Right cardiac atrium (tissue), 5 donors: ENCODE results near the gene PLEKHD1. TPM values are rescaled to one million over a fixed set of nuclear protein-coding genes. Genes with fewer than 3 reads are reported as not detected.
A peak's percentile ranks its signal among the peaks of the same experiment; 100 is the strongest.
"Not testable (repeated sequence)": the region's sequence is repeated elsewhere in the genome, so short reads cannot be mapped to it uniquely, and the experiment has no call there.

Experiments used
- ATAC-seq, 2 donors: fragments of 200-7000 bp; cut with Tn5 transposase; one replicate each; pipeline versions ENCODE4 v1.8.0 to v1.9.1; 2020; ENCODE audit warnings: moderate library complexity in 2 of 2, mild to moderate bottlenecking in 1 of 2
- DNase-seq, 3 donors: peaks; one replicate each; pipeline ENCODE4 v3.0.0-alpha.2; 2020
- H3K27ac ChIP-seq: one replicate; pipeline ENCODE4 v1.5.1; 2013; ENCODE audit warnings: mild to moderate bottlenecking, low read length, control low read depth, moderate library complexity
- H3K27me3 ChIP-seq: one replicate; pipeline ENCODE4 v1.6.1; 2013; ENCODE audit not compliant: control insufficient read depth, insufficient read depth
- H3K4me1 ChIP-seq: one replicate; pipeline ENCODE4 v1.6.1; 2013; ENCODE audit warnings: low read length; ENCODE audit not compliant: control insufficient read depth, insufficient read depth
- H3K4me3 ChIP-seq: one replicate; pipeline ENCODE4 v1.5.1; 2013; ENCODE audit warnings: low read length, control low read depth
- H3K9me3 ChIP-seq: one replicate; pipeline ENCODE4 v1.6.1; 2013; ENCODE audit warnings: low read length; ENCODE audit not compliant: control insufficient read depth
- WGBS: extraction: QIAGEN DNeasy Blood & Tissue Kit; methylation state at CpG from one replicate; pipeline ENCODE4 v1.1.7; 2013; 5-methylcytosine and 5-hydroxymethylcytosine counted together
- intact Hi-C, 4 donors: fragments of 100-400 bp; cut with DNase I; formaldehyde crosslinking; loops; one replicate each; pipeline versions ENCODE4 v1.11.0 to v1.14.0; 2022 to 2023
- polyA plus RNA-seq: library from polyadenylated mRNA; stranded (reverse); fragments of 200-250 nt; gene quantifications from one replicate; pipeline ENCODE4 v1.2.3, GENCODE V29; 2013
- total RNA-seq, 4 donors: library from RNA; stranded (reverse); fragmentation: NEBNext Ultra II Directional; extraction: Animal tissue kit (Norgen Biotek cat#: 25700); gene quantifications; one replicate each; pipeline ENCODE4 v1.2.1, GENCODE V29; 2021
- donor health status: healthy with polysubstance abuse.
- donor health status: DM: no; HTN: yes; CAD: no.
- donor health status: DM: no; HTN: no; CAD: no.
- donor health status: DM: no; HTN: yes; CAD: no; lungs with severe emphysema.
- donor health status: DM: yes; HTN: yes; CAD: no.

The PLEKHD1 gene
- total and polyA plus RNA-seq, 5 donors: 0.06 to 0.20 (median 0.08) TPM

DNA sequence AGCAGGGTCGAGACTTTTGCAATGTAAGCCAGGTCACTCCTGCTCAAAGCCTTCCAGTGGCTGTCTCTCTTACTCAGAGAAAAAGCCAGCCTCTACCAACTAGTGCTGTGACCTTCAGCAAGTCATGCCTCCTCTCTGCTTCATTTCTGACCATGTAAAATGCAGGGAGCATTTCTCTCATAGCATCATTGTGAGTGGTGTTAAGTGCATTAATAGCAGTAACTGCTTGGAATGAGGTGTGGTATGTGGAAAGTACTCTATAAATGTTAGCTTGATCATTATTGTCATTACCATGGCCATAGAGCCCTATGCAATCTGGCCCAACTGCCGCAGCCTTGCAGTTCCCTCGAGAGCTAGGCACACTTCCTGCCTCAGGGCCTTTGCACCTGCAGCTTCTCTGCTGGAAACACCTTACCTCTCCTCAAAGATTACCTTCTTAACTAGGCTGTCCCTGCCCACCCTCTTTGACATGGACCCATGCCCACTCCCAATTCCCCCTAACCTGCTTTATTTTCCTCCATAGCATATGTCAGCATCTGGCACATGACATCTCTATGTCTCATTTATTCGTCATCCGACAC lies 10.9 kb downstream of the PLEKHD1 start:
- intact Hi-C loops: no loop called here
- ATAC-seq: no peak
- no peak for DNase-seq
- no peak overlapping the region for H3K27ac ChIP-seq
- WGBS: 86% methylated on average over 5 of the region's 5 CpGs
- no peaks in the 10 kb centered on the region for H3K9me3 ChIP-seq
- no peak overlapping the region for H3K4me3 ChIP-seq
- H3K27me3 ChIP-seq: no peaks in the 10 kb centered on the region
- H3K4me1 ChIP-seq: no peaks in the 10 kb centered on the region

DNA sequence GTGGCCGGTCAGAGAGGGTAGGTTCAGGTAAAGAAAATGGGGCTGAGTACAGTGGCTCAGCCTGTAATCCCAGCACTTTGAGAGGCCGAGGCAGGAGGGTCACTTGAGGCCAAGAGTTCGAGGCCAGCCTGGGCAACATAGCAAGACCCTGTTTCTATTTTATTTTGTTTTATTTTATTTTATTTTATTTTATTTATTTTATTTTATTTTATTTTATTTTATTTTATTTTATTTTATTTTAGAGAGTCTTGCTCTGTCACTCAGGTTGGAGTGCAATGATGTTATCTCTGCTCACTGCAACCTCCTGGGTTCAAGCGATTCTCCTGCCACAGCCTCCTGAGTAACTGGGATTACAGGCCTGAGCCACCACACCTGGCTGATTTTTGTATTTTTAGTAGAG lies 13.3 kb downstream of the PLEKHD1 start:
- WGBS: 98% methylated on average over 4 of the region's 4 CpGs

DNA sequence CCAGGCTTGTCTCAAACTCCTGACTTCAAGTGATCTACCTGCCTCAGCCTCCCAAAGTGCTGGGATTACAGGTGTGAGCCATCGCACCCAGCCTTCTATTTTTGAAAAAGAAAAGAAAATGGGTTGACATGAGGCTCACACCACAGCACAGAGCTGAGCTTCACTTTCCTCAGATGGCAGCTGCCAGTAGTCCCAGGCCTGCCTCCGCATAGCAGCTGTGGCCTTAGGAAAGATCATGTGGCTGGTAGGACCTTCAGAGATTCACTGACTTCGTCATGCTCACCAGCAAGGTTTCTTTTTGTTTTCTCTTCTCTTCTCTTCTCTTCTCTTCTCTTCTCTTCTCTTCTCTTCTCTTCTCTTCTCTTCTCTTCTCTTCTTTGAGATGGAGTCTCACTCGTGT lies 13.8 kb downstream of the PLEKHD1 start:
- DNase-seq, ATAC-seq, H3K4me3 ChIP-seq, H3K27me3 ChIP-seq, H3K27ac ChIP-seq, intact Hi-C loops, H3K9me3 ChIP-seq, H3K4me1 ChIP-seq: not testable (repeated sequence)
- 95% methylated on average over 4 of the region's 4 CpGs for WGBS

More for the DNA sequence above, 13.3 kb downstream of the PLEKHD1 start:
- H3K27me3 ChIP-seq, DNase-seq, ATAC-seq, intact Hi-C loops, H3K4me1 ChIP-seq, H3K4me3 ChIP-seq, H3K27ac ChIP-seq, H3K9me3 ChIP-seq: not testable (repeated sequence)

GRCh38 chr14:69499436-69499835 lies 14.9 kb downstream of the PLEKHD1 start:
- 89% methylated on average over 5 of the region's 5 CpGs for WGBS
- ATAC-seq (no peak), DNase-seq (no peak)
- intact Hi-C loops: no loop called here
- no peaks in the 10 kb centered on the region for H3K4me1 ChIP-seq
- H3K4me3 ChIP-seq: no peak overlapping the region
- no peak overlapping the region for H3K27ac ChIP-seq
- H3K9me3 ChIP-seq: no peaks in the 10 kb centered on the region
- H3K27me3 ChIP-seq: no peaks in the 10 kb centered on the region

- H3K27me3 ChIP-seq: no peaks in the 10 kb centered on the region
- no peaks in the 10 kb centered on the region for H3K4me1 ChIP-seq
- no peak for DNase-seq
- ATAC-seq: no peak
- no peak overlapping the region for H3K4me3 ChIP-seq
- no peak overlapping the region for H3K27ac ChIP-seq
- WGBS: 92% methylated on average over 5 of the region's 5 CpGs
- intact Hi-C loops: no loop called here
- no peaks in the 10 kb centered on the region for H3K9me3 ChIP-seq
Measured at GRCh38 chr14:69500096-69500495, 15.6 kb downstream of the PLEKHD1 start.

- Histone ChIP-seq H3K4me1 (no peaks in the 10 kb centered on the region), H3K27ac (no peak overlapping the region), H3K9me3 (no peaks in the 10 kb centered on the region), H3K27me3 (no peaks in the 10 kb centered on the region), H3K4me3 (no peak overlapping the region)
- ATAC-seq (peak; percentile 7 to 16), DNase-seq (peak in 1 of 3 donors; percentile 62)
- 89% methylated on average over 4 of the region's 4 CpGs for WGBS
- intact Hi-C loops: no loop called here
Measured at GRCh38 chr14:69500736-69501135, 16.2 kb downstream of the PLEKHD1 start.

- H3K4me1 ChIP-seq: no peaks in the 10 kb centered on the region
- intact Hi-C loops: no loop called here
- DNase-seq (peak; percentile 62 to 88 (median 87)), ATAC-seq (peak; percentile 63 to 81)
- 30% methylated on average over 4 of the region's 4 CpGs for WGBS
- H3K27ac ChIP-seq: peak overlapping the region; percentile 37
- H3K4me3 ChIP-seq: no peak overlapping the region
- H3K27me3 ChIP-seq: no peaks in the 10 kb centered on the region
- no peaks in the 10 kb centered on the region for H3K9me3 ChIP-seq
Measured at GRCh38 chr14:69501423-69501838, 16.9 kb downstream of the PLEKHD1 start.

DNA sequence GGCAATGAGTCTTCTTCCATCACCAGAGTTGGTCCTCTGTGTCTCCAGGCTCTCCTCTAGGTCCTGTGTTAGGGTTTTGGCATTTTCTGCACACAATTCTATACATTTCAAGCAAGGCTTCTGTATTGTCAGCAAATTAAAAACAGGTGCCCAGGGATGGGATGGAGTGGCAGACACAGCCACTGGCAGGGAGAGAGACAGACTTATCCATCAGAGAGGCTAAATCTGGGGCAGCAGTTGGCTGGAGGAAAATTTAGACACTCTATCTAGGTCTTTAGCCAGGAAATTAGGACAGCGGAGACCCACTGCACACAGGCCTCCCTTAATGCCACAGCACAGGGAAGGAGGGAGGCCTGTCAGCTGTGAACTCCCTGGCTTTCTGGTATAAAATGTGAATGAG lies 20.2 kb downstream of the PLEKHD1 start:
- intact Hi-C loops: no loop called here
- no peak overlapping the region for H3K27ac ChIP-seq
- no peak overlapping the region for H3K4me3 ChIP-seq
- WGBS: 85% methylated on average over 1 of the region's 1 CpG
- no peaks in the 10 kb centered on the region for H3K9me3 ChIP-seq
- no peaks in the 10 kb centered on the region for H3K4me1 ChIP-seq
- ATAC-seq (no peak), DNase-seq (no peak)
- no peaks in the 10 kb centered on the region for H3K27me3 ChIP-seq

GRCh38 chr14:69505338-69506240 lies 21.1 kb downstream of the PLEKHD1 start:
- Histone ChIP-seq H3K9me3 (no peaks in the 10 kb centered on the region), H3K27me3 (no peaks in the 10 kb centered on the region), H3K4me3 (no peak overlapping the region), H3K4me1 (no peaks in the 10 kb centered on the region), H3K27ac (no peak overlapping the region)
- intact Hi-C loops: no loop called here
- DNase-seq (no peak), ATAC-seq (no peak)
- 77% methylated on average over 8 of the region's 8 CpGs for WGBS

- intact Hi-C loops: no loop called here
- ATAC-seq (no peak), DNase-seq (no peak)
- Histone ChIP-seq H3K9me3 (no peaks in the 10 kb centered on the region), H3K4me3 (no peak overlapping the region), H3K27ac (no peak overlapping the region), H3K27me3 (no peaks in the 10 kb centered on the region), H3K4me1 (no peaks in the 10 kb centered on the region)
- 76% methylated on average over 1 of the region's 1 CpG for WGBS
Measured at GRCh38 chr14:69506241-69506595, 21.7 kb downstream of the PLEKHD1 start.

GRCh38 chr14:69518289-69519101 lies 34.0 kb downstream of the PLEKHD1 start:
- Histone ChIP-seq H3K4me1 (no peaks in the 10 kb centered on the region), H3K27ac (no peak overlapping the region), H3K9me3 (no peaks in the 10 kb centered on the region), H3K4me3 (no peak overlapping the region), H3K27me3 (no peaks in the 10 kb centered on the region)
- DNase-seq: no peak
- intact Hi-C loops: no loop called here
- 66% methylated on average over 4 of the region's 4 CpGs for WGBS
- ATAC-seq: no peak
